Activated CD4-positive, alpha-beta T cell treated with anti-CD3 and anti-CD28 coated beads, Interleukin-2, amount 10 ng/mL, durations not matched to agents 7 days and 5 days (primary cell): Measurements from ENCODE around the gene NCAM2. TPM values are rescaled to one million over a fixed set of nuclear protein-coding genes. Genes with fewer than 3 reads are reported as not detected.
"Not testable (repeated sequence)": the region's sequence is repeated elsewhere in the genome, so short reads cannot be mapped to it uniquely, and the experiment has no call there.

Experiments
- CTCF ChIA-PET: fragments of 350-600 bp; sonication (Branson Sonifier 250); formaldehyde crosslinking; loops from one replicate; lab custom pipeline; 2021; ENCODE audit warnings: antibody characterized with exemption; lab: Charles Lee
- POLR2A ChIA-PET: fragments of 350-600 bp; sonication (Branson Sonifier 250); formaldehyde crosslinking; loops from one replicate; lab custom pipeline; 2021; ENCODE audit warnings: antibody characterized with exemption; lab: Charles Lee
- DNase-seq: peaks from one replicate; pipeline ENCODE4 v3.0.0-alpha.2; 2020
- H3K27ac Mint-ChIP-seq: one replicate; pipeline ENCODE4 v1.8.0; 2021; ENCODE audit warnings: mild to moderate bottlenecking, moderate library complexity, mixed read lengths
- H3K27me3 Mint-ChIP-seq: one replicate; pipeline ENCODE4 v1.8.0; 2021; ENCODE audit warnings: mixed read lengths
- H3K36me3 Mint-ChIP-seq: one replicate; pipeline ENCODE4 v1.8.0; 2021; ENCODE audit warnings: low read depth, mixed read lengths
- H3K4me1 Mint-ChIP-seq: one replicate; pipeline ENCODE4 v1.8.0; 2021; ENCODE audit warnings: mixed read lengths
- H3K4me3 Mint-ChIP-seq: one replicate; pipeline ENCODE4 v1.8.0; 2021; ENCODE audit warnings: mild to moderate bottlenecking, moderate library complexity, mixed read lengths
- H3K9me3 Mint-ChIP-seq: one replicate; pipeline ENCODE4 v1.8.0; 2021; ENCODE audit warnings: mixed read lengths
- total RNA-seq, 2 experiments: library from RNA; stranded (reverse); gene quantifications; one replicate each; pipeline ENCODE4 v1.2.3, GENCODE V29; 2021

NCAM2 gene
- total RNA-seq, 2 experiments from 2014 or later = not detected

GRCh38 chr21:21147374-21147745, 149.2 kb downstream of the NCAM2 start:
- no peak overlapping the region for H3K27ac Mint-ChIP-seq
- no peak overlapping the region for H3K4me3 Mint-ChIP-seq
- ChIA-PET CTCF (no interaction called here), POLR2A (no interaction called here)
- no peaks in the 10 kb centered on the region for H3K9me3 Mint-ChIP-seq
- DNase-seq = no peak
- no peaks in the 10 kb centered on the region for H3K36me3 Mint-ChIP-seq
- no peaks in the 10 kb centered on the region for H3K4me1 Mint-ChIP-seq
- no peaks in the 10 kb centered on the region for H3K27me3 Mint-ChIP-seq

- H3K9me3 Mint-ChIP-seq = no peaks in the 10 kb centered on the region
- CTCF ChIA-PET = no interaction called here
- POLR2A ChIA-PET = no interaction called here
- no peaks in the 10 kb centered on the region for H3K27me3 Mint-ChIP-seq
- H3K4me3 Mint-ChIP-seq = no peak overlapping the region
- H3K36me3 Mint-ChIP-seq = no peaks in the 10 kb centered on the region
- H3K27ac Mint-ChIP-seq = no peak overlapping the region
- no peak for DNase-seq
- H3K4me1 Mint-ChIP-seq = no peaks in the 10 kb centered on the region
Measured at GRCh38 chr21:21148009-21148408, 149.8 kb downstream of the NCAM2 start.

GRCh38 chr21:21148514-21148913, 150.3 kb downstream of the NCAM2 start:
- Mint-ChIP-seq H3K9me3 (no peaks in the 10 kb centered on the region), H3K36me3 (no peaks in the 10 kb centered on the region), H3K4me1 (no peaks in the 10 kb centered on the region), H3K27ac (no peak overlapping the region), H3K27me3 (no peaks in the 10 kb centered on the region), H3K4me3 (no peak overlapping the region)
- CTCF ChIA-PET = no interaction called here
- DNase-seq = no peak
- POLR2A ChIA-PET = no interaction called here

- H3K9me3 Mint-ChIP-seq, H3K4me3 Mint-ChIP-seq, H3K27ac Mint-ChIP-seq, CTCF ChIA-PET, POLR2A ChIA-PET, H3K36me3 Mint-ChIP-seq, H3K27me3 Mint-ChIP-seq, DNase-seq, H3K4me1 Mint-ChIP-seq: not testable (repeated sequence)
Measured at GRCh38 chr21:21149445-21149844, 151.2 kb downstream of the NCAM2 start.

GRCh38 chr21:21151231-21151630, 153.0 kb downstream of the NCAM2 start:
- CTCF ChIA-PET = no interaction called here
- Mint-ChIP-seq H3K9me3 (no peaks in the 10 kb centered on the region), H3K36me3 (no peaks in the 10 kb centered on the region), H3K4me1 (no peaks in the 10 kb centered on the region), H3K27me3 (no peaks in the 10 kb centered on the region), H3K4me3 (no peak overlapping the region), H3K27ac (no peak overlapping the region)
- POLR2A ChIA-PET = no interaction called here
- DNase-seq = no peak

GRCh38 chr21:21156397-21156796, 158.2 kb downstream of the NCAM2 start:
- no peaks in the 10 kb centered on the region for H3K36me3 Mint-ChIP-seq
- H3K27me3 Mint-ChIP-seq = no peaks in the 10 kb centered on the region
- H3K9me3 Mint-ChIP-seq = no peaks in the 10 kb centered on the region
- ChIA-PET CTCF (interaction anchor here (0.6 kb wide), 1 partner anchor 263 kb away, joined by 3 read pairs; no protein-coding TSS in a partner anchor), POLR2A (no interaction called here)
- H3K4me3 Mint-ChIP-seq = no peak overlapping the region
- no peak for DNase-seq
- no peaks in the 10 kb centered on the region for H3K4me1 Mint-ChIP-seq
- no peak overlapping the region for H3K27ac Mint-ChIP-seq

- no peaks in the 10 kb centered on the region for H3K9me3 Mint-ChIP-seq
- H3K4me3 Mint-ChIP-seq = no peak overlapping the region
Measured at GRCh38 chr21:21156957-21157356, 158.7 kb downstream of the NCAM2 start.

GRCh38 chr21:21158376-21158918, 160.2 kb downstream of the NCAM2 start:
- H3K9me3 Mint-ChIP-seq = no peaks in the 10 kb centered on the region
- H3K36me3 Mint-ChIP-seq = no peaks in the 10 kb centered on the region
- ChIA-PET CTCF (no interaction called here), POLR2A (no interaction called here)
- H3K4me1 Mint-ChIP-seq = no peaks in the 10 kb centered on the region
- no peak overlapping the region for H3K27ac Mint-ChIP-seq
- H3K4me3 Mint-ChIP-seq = no peak overlapping the region
- no peak for DNase-seq
- peaks cover 3% of the 10 kb centered on the region for H3K27me3 Mint-ChIP-seq

More at GRCh38 chr21:21156957-21157356, 158.7 kb downstream of the NCAM2 start:
- CTCF ChIA-PET = interaction anchor here (0.6 kb wide), 1 partner anchor 263 kb away, joined by 3 read pairs; no protein-coding TSS in a partner anchor
- Mint-ChIP-seq H3K36me3 (no peaks in the 10 kb centered on the region), H3K4me1 (no peaks in the 10 kb centered on the region), H3K27ac (no peak overlapping the region), H3K27me3 (no peaks in the 10 kb centered on the region)
- POLR2A ChIA-PET = no interaction called here
- no peak for DNase-seq

GRCh38 chr21:21159253-21159899, 161.2 kb downstream of the NCAM2 start:
- DNase-seq = no peak
- H3K4me3 Mint-ChIP-seq = no peak overlapping the region
- no peaks in the 10 kb centered on the region for H3K4me1 Mint-ChIP-seq
- H3K27ac Mint-ChIP-seq = no peak overlapping the region
- H3K9me3 Mint-ChIP-seq = no peaks in the 10 kb centered on the region
- ChIA-PET POLR2A (no interaction called here), CTCF (no interaction called here)
- H3K36me3 Mint-ChIP-seq = no peaks in the 10 kb centered on the region
- peaks cover 3% of the 10 kb centered on the region for H3K27me3 Mint-ChIP-seq

GRCh38 chr21:21162786-21163185, 164.6 kb downstream of the NCAM2 start:
- Mint-ChIP-seq H3K36me3 (no peaks in the 10 kb centered on the region), H3K27me3 (peaks cover 3% of the 10 kb centered on the region), H3K4me1 (no peaks in the 10 kb centered on the region), H3K9me3 (no peaks in the 10 kb centered on the region), H3K4me3 (no peak overlapping the region), H3K27ac (no peak overlapping the region)
- POLR2A ChIA-PET = no interaction called here
- CTCF ChIA-PET = no interaction called here
- no peak for DNase-seq

- H3K4me1 Mint-ChIP-seq = no peaks in the 10 kb centered on the region
- peaks cover 3% of the 10 kb centered on the region for H3K27me3 Mint-ChIP-seq
- POLR2A ChIA-PET = no interaction called here
- peak; percentile 55 for DNase-seq
- no peak overlapping the region for H3K4me3 Mint-ChIP-seq
- no peak overlapping the region for H3K27ac Mint-ChIP-seq
- no peaks in the 10 kb centered on the region for H3K9me3 Mint-ChIP-seq
- no peaks in the 10 kb centered on the region for H3K36me3 Mint-ChIP-seq
- CTCF ChIA-PET = no interaction called here
Measured at GRCh38 chr21:21163904-21164303, 165.7 kb downstream of the NCAM2 start.

- H3K27ac Mint-ChIP-seq = no peak overlapping the region
- no peaks in the 10 kb centered on the region for H3K36me3 Mint-ChIP-seq
- ChIA-PET CTCF (no interaction called here), POLR2A (no interaction called here)
- H3K4me1 Mint-ChIP-seq = no peaks in the 10 kb centered on the region
- H3K9me3 Mint-ChIP-seq = no peaks in the 10 kb centered on the region
- H3K4me3 Mint-ChIP-seq = no peak overlapping the region
- no peak for DNase-seq
- H3K27me3 Mint-ChIP-seq = peaks cover 3% of the 10 kb centered on the region
Measured at GRCh38 chr21:21165063-21165645, 166.9 kb downstream of the NCAM2 start.

GRCh38 chr21:21174676-21175075, 176.5 kb downstream of the NCAM2 start:
- DNase-seq = no peak
- ChIA-PET CTCF (no interaction called here), POLR2A (no interaction called here)
- Mint-ChIP-seq H3K4me1 (peaks cover 10% of the 10 kb centered on the region), H3K27ac (no peak overlapping the region), H3K36me3 (no peaks in the 10 kb centered on the region), H3K9me3 (no peaks in the 10 kb centered on the region), H3K27me3 (peaks cover 2% of the 10 kb centered on the region), H3K4me3 (no peak overlapping the region)
